ENCODE measurements around the gene SLC19A1.

SLC19A1 gene

DNA sequence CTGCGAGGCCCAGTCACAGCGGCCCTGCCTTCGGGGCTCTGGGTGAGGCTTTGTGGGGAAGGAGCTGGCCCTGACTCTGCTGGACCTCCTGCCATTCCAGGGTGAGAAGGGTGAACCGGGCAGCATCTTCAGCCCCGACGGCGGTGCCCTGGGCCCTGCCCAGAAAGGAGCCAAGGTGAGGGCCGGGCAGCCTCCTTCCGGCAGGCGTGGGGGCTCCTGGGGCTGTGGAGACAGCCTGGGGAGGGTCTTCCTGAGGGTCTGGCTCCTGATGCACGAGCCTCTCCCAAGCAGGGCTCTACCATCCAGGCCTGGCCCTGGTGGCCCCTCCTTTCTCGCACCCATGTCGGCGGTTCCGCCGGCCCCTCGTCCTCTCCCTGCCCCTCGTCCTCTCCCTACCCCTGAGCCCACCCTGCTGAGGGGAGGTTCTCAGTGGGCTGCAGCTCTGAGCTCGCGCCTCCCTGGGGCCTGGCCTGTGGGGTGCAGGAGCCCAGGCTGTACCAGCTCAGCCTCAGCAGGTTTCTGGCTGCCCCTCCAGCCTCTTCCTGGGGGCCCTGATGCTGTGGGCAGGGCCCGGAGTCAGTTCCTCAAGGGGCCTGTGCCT lies 48.7 kb downstream of the SLC19A1 start:
- DNase-seq (ENCODE audit: low read depth in 2 of 2) = no peak

DNA sequence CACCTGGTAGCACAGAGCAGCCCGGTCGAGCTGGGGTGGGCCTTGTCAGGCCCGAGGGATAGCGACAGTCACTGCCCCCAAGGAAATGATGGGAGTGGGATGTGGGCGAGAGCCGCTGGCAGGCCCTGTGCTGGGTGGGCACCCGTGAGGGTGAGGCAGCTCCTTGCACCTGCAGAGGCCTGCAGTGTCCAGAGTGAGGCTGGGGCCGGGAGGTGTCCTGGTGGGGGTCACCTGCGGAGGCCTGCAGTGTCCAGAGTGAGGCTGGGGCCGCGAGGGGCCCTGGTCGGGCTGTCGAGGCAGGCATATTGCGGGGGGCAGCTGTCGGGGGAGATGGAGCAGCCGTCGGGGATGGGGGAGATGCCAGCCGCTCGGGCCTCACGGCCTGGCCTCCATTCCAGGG lies 49.5 kb downstream of the SLC19A1 start:
- no peak for DNase-seq (ENCODE audit: low read depth in 2 of 2)

DNA sequence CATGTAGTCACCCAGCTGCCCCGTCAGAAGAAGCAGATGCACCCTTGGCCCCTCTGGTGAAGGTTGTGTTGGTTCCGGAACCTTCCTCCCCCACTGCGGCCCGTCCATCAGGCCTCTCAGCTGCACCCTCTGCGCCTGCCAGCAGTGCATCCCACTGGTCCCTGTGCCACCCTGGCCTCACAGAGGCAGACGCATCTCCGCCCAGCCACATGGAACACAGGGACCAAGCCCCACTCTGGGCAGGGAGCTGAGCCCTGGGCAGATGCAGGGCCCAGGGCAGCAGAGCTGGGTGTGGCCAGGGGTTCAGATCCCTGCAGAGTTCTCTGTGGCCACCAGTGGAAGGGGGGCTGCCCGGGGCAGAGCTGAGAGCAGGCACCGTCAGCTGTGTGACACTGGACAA lies 50.6 kb downstream of the SLC19A1 start:
- no peak for DNase-seq (ENCODE audit: low read depth in 2 of 2)

DNA sequence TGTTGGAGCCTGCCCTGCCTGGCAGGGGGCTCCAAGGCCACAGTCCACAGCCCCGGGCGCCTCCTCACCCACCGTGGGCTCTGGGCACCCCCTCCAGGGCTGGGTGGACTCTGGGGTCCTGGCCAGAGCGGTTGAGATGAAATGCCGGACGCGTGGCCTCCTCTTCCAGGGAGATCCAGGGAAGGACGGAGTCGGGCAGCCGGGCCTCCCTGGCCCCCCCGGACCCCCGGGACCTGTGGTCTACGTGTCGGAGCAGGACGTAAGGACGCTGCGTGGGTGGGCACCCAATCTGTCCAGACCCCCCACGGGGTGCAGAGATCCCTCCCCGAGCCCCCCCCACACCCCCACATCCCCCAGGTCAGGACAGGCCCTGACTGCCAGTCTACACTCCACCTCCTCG lies 51.2 kb downstream of the SLC19A1 start:
- DNase-seq (ENCODE audit: low read depth in 2 of 2) = no peak

DNA sequence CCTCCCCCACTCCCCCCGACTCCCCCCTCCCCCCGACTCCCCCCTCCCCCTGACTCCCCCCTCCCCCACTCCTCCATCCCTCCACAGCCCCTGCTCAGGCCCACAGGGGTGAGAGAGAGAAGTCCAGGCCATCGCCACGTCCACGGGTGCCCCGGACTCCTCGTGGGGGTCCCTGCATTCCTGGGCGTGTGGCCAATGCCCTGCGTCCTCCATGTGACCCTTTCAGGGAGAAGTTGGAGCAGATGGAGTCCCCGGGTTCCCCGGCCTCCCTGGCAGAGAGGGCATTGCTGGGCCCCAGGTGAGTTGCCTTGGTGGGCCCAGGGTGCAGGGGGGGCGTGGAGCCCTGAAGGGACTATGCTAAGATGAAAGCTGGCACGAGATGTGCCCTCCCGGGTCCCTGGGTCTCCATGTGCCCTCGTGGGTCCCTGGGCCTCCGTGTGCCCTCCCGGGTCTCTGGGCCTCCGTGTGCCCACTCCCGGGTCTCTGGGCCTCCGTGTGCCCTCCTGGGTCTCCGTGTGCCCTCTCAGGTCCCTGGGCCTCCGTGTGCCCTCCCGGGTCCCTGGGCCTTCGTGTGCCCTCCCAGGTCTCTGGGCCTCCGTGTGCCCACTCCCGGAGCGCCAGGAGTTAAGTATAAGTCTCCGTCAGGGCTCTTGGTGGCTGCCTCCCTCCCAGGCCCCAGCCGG lies 52.0 kb downstream of the SLC19A1 start:
- no peak for DNase-seq (ENCODE audit: low read depth in 2 of 2)

DNA sequence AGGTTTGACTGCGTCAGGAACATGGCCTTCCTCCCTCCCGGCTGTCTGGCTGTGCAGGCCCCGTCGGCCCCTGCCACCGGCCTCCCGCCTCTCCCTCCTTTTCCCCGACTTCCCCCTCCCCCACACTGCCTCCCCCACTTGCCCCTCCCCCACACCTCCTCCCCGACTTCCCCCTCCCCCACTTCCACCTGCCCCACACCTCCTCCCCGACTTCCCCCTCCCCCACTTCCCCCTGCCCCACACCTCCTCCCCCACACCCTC lies 52.6 kb downstream of the SLC19A1 start:
- DNase-seq (ENCODE audit: low read depth in 2 of 2) = no peak

DNA sequence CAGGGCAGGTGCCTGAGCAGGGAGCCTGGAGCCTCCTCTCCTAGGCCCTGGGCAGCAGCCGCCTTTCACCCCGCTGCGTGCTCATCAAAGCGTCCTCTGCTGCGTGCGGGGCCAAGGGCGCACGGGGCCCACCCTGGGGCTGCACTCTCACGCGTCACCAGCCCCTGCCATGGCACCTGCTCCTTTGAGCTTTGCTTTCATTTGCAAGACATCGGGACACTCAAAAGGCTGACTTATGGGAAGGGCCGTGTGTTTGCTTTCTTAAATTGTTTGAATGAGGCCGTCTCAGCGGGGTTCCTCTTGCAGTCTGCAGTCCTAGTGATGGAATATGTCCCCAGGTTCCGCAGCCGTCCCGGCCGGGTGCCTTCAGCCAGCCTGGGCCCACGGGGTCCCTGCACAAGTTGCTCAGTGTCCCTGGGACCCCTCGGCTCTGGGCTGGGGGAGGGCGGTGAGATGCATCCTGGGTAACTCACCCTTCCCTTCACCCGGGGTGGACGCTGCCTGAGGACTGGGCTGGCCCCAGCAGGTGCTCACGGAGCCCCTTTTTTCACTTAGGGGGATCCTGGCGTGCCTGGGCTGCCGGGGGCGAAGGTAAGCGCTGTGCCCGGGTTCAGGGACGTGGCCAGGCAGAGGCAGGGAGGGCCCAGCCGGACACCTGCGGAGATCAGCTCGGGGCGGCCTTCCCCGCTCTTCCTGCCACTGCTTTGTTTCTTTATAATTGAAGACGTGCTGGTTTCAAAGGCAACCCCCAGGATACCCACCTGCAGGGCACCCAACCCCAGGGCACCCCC lies 53.1 kb downstream of the SLC19A1 start:
- DNase-seq (ENCODE audit: low read depth in 2 of 2) = no peak

DNA sequence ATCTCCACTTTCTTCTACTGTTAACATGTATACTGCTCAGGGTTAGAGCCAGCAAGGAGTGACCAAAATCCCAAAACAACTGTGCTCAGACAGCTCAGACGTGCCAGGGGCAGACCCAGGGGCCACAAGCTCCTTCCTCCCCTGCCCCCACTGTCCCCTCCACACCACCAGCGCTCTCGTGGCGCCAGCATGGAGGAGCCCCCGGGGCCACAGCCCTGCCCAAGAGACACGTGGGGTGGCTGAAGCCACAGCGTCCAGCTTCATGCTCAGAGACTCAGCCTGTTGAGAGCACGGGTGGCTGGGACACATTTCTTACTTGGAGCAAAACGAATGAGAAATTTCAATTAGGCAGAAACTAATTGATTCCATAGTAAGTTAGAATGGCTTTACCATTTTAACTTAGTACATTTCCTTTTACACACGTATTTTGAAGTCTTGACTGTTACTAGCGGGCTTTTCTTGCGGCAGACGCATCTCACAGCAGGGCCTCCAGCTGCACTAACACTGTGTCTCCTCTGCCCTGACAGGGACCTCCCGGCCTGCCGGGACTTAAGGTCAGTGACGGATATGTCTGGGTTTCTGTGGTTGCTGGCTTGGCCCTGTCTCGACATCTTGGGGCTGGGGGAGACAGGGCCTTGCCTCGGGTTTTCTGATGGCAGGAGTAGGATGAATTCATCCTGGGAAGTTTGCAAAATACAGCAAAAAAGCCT lies 54.2 kb downstream of the SLC19A1 start:
- no peak for DNase-seq (ENCODE audit: low read depth in 2 of 2)

DNA sequence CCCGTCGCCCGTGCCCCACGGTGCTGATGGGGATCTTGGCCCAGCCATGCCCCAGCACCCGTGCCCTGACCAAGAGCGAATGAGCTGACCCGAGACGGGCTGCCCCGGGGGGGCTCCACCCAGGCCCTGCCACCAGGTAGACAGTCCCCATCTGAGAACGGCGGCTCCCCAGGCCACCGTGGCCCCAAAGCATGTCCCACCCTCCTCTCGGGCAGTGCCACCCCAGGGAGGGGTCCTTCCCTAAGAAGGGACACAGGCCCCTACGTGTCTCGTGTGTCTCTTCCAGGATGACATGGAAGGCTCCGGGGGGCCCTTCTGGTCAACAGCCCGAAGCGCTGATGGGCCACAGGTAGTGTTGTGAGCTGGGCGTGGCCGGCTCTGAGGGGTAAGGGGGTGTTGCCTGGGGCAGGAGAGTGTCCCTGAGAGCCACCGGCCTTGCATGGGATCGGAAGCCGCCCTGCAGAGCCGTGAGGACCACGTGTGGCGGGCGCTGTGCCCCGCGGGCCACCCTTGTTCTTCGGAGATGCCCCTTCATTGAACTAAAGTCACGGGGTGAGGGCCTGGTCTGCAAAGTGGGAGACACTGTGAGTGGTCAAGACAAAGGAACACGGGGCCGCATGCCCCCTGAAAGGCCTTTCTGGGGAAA lies 55.0 kb downstream of the SLC19A1 start:
- DNase-seq (ENCODE audit: low read depth in 2 of 2) = no peak

DNA sequence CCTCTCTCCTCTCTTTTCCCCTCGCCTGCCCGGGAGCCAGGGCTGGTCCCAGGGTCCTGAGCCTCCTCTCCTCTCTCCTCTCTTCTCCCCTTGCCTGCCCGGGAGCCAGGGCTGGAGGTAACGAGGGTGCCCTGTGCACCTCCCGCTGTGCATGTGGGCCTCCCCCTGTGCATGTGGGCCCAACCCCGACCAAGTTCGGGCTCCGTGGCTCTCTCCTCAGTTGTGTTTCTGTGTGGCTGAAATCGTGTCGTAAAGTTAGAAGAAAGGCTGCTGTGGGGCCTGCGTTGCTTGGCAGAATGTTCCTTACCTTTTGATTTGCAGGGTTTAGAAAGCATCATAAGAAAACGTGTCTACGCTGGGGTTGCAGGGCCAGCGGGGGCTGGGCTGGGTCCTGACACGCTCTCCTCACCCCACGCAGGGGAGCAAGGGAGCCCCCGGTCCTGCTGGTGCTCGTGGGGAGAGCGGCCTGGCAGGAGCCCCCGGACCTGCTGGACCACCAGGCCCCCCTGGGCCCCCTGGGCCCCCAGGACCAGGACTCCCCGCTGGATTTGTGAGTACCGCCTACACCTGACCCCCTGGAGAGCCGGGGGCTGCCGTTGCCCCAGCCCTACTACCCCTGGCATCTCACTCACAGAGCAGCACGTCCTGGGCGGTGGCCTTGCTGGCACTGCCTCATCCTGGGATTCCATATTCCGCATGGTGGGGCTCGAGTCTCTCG lies 55.6 kb downstream of the SLC19A1 start:
- DNase-seq (ENCODE audit: low read depth in 2 of 2) = no peak

DNA sequence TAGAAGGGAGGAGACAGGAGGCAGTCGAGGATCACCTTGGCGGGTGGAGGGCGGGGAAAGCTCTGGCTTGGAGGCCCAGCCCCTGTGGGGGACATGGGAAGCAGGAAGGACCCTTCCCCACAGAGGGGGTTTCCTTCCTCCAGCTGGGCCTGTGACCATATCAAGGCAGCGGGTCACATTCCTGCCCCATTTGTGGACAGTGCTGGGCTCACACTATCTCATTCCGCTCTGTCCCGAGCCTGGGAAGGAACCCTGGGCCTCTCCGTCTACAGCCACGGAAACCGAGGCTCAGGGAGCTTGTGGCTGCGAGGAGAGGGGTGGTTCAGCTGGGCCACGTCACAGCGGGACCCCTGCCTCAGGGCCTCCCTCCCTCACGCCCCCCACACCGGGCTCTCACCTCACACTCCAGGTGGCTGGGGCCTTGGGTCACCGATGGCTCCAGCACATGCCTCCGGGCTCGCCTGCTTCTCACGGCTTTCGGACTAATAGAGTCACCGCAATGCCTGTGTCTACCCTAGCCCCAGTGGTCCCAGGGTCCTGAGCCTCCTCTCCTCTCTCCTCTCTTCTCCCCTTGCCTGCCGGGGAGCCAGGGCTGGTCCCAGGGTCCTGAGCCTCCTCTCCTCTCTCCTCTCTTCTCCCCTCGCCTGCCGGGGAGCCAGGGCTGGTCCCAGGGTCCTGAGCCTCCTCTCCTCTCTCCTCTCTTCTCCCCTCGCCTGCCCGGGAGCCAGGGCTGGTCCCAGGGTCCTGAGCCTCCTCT lies 56.4 kb downstream of the SLC19A1 start:
- DNase-seq (ENCODE audit: low read depth in 2 of 2) = no peak

DNA sequence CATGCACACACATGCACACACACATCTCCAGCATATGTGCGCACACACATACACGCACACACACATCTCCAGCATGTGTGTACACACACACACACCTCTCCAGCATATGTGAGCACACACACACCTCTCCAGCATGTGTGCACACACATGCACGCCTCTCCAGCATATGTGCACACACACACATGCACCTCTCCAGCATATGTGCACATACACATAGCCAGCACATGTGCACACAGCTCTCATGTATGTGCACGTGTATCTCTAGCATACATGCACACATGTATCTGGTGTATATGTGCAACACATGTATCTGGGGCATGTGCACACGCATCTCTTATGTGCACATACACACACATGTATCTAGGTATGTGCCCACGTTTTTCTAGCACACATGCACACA lies 57.9 kb downstream of the SLC19A1 start:
- DNase-seq (ENCODE audit: low read depth in 2 of 2) = no peak

DNA sequence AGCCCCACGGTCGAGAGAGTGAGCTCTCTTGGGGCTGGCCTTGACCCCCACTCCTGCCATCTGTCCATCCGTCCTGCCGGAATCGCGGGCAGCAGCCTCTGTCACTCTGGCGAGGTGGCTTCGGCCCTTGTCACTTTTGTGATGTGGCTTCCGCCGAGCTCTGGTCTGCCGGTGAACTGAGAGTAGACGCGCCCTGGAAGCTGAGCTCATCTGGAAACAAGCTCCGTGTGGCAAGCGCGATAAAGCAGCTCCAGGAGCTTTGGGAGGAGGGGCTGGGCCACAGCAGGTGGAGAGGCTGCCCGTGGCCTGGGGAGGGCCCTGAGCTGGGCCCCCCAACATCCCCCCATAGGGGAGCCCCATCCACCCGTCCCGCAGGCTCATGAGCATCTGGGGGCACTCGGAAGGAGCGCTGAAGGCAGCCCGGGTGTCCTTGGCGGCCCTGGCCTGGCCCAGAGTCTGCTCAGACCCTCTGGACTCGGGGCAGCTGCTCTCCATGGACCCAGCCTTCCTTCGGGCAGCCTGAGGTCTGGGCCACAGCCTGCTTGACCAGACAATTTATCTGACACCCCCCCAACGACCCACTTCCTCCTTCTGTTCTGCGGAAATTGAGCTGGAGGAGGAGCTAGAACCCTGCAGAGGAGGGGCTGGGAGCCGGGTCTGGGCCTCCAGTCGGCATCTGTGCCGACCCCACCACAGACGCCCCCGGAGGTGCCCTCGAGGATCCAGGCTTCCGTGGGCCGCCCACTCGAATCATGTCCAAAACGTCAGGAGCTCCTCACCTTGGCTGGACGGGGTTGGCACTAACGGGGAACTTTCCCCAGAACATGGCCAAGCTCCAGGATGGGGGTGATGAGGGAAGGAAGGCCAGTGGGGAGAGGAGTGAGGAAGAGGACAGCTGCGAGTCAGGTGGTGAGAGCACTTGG lies 59.1 kb downstream of the SLC19A1 start:
- no peak for DNase-seq (ENCODE audit: low read depth in 2 of 2)

DNA sequence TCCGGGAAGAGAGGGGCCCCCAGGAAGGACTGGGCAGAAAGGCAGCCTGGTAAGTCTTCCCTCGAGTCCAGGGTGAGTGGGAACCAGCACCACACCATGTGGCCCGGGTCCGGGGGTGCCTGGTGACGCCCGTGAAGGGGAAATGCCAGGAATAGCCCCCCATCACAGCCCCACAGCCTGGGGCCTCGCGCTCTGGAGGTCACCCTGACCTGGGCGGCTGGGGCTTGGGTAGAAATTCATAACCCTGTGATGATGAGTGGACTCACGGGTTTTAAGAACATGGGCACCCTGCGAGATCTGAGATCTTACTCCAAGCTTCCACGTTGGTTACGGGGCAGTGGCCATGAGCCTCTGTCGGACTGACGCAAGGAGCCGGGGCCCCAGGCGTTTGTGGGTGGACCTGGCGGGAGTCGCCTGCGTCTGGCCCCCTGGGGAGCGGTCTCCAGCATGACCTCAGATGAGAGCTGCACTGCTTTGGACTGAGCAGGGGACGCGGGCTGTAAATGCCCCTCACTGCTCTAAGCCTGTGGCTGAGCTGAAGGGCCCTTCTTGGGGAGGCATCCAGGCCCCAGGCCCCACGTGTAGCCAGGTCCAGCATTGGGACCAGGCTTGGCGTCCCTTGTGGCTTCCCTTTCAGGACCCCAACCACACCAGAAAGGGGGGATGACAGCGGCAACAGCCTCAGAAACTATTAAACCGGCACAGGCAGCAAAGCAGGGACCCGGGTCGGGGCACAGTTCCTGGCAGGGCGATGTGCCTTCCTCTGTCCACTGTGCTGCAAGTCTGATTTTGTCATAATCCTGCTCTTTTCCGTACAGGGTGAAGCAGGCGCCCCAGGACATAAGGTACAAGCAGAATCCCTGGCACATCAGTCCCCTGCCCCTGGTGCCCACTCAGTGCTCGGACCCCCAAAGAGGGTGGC lies 60.0 kb downstream of the SLC19A1 start:
- no peak for DNase-seq (ENCODE audit: low read depth in 2 of 2)

DNA sequence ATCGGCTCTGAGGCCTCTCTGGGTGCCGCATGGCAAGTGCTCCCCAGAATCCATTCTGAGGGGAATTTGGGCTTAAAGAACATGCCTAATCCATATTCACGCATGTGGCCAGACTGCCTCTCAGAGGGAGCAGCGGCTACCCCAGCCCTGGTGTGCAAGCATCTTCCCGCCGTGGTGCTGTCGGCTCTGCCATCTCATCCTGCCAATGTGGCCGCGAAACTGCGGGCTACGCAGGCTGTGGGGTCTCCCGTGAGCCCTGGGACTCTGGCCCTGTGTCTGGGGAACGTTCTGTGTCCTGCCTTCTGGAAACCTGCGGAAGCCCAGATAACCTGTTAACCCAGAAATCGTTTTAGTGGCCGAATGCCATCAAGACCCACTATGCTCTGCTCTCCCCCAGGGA lies 60.7 kb downstream of the SLC19A1 start:
- no peak for DNase-seq (ENCODE audit: low read depth in 2 of 2)

DNA sequence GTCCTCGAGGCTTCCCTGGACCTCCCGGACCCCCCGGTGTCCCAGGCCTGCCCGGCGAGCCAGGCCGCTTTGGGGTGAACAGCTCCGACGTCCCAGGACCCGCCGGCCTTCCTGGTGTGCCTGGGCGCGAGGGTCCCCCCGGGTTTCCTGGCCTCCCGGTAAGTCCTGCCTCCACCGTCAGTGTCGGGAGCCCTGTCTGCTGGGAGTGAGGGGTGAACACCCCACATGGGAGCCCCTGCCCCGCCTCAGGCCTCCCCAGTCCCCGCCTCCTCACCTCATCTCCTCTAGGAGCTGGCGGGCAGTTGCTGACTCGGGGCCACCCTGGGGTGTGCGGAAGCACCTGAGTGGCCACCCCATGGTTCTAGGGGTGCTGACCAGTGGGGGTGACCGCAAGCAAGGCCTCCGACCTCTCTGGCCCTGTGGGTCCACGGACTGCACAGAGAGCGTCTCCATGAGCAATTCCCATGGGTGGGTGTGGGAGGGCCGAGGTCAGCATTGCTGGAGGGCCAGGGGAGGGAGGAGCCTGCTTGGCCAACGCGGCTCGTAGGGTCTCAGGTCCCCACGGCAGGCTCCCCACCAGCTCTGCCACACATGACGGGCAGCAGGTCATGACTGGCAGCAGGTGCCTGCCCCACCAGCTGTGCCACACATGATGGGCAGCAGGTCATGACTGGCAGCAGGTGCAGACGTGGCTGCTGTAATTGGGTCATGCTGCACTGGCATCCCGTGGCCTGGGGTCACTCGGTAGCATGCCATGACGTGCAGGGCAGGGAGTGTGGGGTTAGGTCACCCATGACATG lies 61.3 kb downstream of the SLC19A1 start:
- DNase-seq (ENCODE audit: low read depth in 2 of 2) = no peak

DNA sequence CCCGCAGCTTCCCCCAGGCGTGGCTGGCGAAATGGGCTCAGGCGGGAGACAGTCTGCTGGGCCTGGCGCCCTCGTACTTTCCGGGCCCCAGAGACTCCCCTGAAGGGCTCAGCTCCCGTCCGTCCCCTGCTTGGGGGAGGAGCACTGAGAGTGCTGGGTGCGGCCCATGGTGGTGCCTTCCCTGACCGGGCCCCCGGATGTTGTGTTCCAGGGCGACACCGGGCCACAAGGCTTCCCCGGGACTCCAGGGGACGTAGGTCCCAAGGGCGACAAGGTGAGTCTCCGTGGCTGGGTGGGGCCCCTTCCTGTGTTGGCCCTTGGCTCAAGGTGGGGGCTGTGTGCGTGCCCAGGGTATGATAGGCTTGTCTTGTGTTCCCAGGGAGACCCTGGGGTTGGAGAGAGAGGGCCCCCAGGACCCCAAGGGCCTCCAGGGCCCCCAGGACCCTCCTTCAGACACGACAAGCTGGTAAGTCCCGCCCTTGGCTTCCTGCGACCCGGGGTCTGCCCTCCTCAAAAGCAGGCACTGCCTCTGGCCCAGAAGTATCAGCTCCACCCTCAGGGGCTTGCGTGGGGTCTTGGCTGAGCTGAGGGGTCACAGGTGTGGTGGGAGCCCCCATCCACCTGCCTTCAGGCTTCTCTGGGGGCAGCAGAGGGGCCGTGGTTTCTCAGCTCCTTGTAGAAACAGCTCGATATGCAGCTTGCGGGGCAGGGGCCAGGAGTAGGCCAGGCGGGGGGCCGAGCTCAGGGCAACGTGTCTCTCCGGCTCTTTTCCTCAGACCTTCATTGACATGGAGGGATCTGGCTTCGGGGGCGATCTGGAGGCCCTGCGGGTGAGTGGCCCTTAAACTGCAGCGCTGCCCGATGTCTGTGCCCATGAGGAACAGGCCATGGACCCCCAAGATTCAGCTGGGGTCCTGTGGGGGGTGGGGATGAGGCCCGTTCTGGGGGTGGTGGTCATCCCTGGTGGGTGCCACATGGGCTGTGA lies 62.3 kb downstream of the SLC19A1 start:
- no peak for DNase-seq (ENCODE audit: low read depth in 2 of 2)

All from fibroblast of skin of left biceps (primary cell).